Naive thymus-derived CD4-positive, alpha-beta T cell (primary cell): ENCODE data around the gene MAP3K13. TPM values are rescaled to one million over a fixed set of nuclear protein-coding genes. Genes with fewer than 3 reads are reported as not detected.
"Not testable (repeated sequence)": the region's sequence is repeated elsewhere in the genome, so short reads cannot be mapped to it uniquely, and the experiment has no call there.

Experiments
- ATAC-seq: fragments of 150-1000 bp; cut with Tn5 transposase; 2 replicates; pipeline ENCODE4 v1.10.0; 2021; ENCODE audit warnings: mild to moderate bottlenecking, moderate library complexity
- CTCF ChIA-PET: fragments of 350-600 bp; sonication (Branson Sonifier 250); formaldehyde crosslinking; loops from one replicate; lab custom pipeline; 2021; ENCODE audit warnings: antibody characterized with exemption; lab: Charles Lee
- POLR2A ChIA-PET: fragments of 350-600 bp; sonication (Branson Sonifier 250); formaldehyde crosslinking; loops from one replicate; lab custom pipeline; 2021; ENCODE audit warnings: antibody characterized with exemption, inconsistent platforms; lab: Charles Lee
- DNase-seq, 9 donors: peaks; one replicate each; pipeline versions ENCODE4 v3.0.0 to v3.0.0-alpha.2; 2020 to 2022; ENCODE audit warnings: mixed read lengths in 1 of 9
- H3K27ac ChIP-seq: one replicate; pipeline ENCODE4 v1.7.0; 2013; ENCODE audit warnings: mild to moderate bottlenecking, low read depth, low read length, moderate library complexity
- H3K27me3 ChIP-seq, 2 donors: one replicate each; pipeline ENCODE4 v1.7.0; 2013; ENCODE audit warnings: low read length in 2 of 2, mild to moderate bottlenecking in 2 of 2, moderate library complexity in 2 of 2; ENCODE audit not compliant: control insufficient read depth in 2 of 2, insufficient read depth in 2 of 2
- H3K36me3 ChIP-seq, 3 experiments: 1 replicate in 2 of 3; 2 replicates in 1 of 3; pipeline ENCODE4 v1.7.0; 2013; ENCODE audit warnings: low read length in 3 of 3, mild to moderate bottlenecking in 3 of 3, moderate library complexity in 1 of 3; ENCODE audit not compliant: insufficient read depth in 3 of 3, control insufficient read depth in 2 of 3
- H3K4me1 ChIP-seq, 2 donors: one replicate each; pipeline ENCODE4 v1.7.0; 2013; ENCODE audit warnings: low read length in 2 of 2, mild to moderate bottlenecking in 2 of 2, moderate library complexity in 1 of 2; ENCODE audit not compliant: control insufficient read depth in 2 of 2, insufficient read depth in 2 of 2
- H3K4me3 ChIP-seq: 2 replicates; pipeline ENCODE4 v1.7.0; 2013; ENCODE audit warnings: mild to moderate bottlenecking, low read length
- H3K9me3 ChIP-seq, 3 experiments: 1 replicate in 2 of 3; 2 replicates in 1 of 3; pipeline ENCODE4 v1.7.0; 2013; ENCODE audit warnings: low read length in 3 of 3; ENCODE audit not compliant: control insufficient read depth in 2 of 3
- H3K27ac Mint-ChIP-seq, 9 donors: one replicate each; pipeline ENCODE4 v1.8.0; 2020 to 2022; ENCODE audit warnings: mixed read lengths in 9 of 9, mild to moderate bottlenecking in 8 of 9, moderate library complexity in 5 of 9, inconsistent platforms in 2 of 9
- H3K27me3 Mint-ChIP-seq, 5 donors: one replicate each; pipeline ENCODE4 v1.8.0; 2021 to 2022; ENCODE audit warnings: mixed read lengths in 5 of 5, mild to moderate bottlenecking in 1 of 5
- H3K36me3 Mint-ChIP-seq, 5 donors: one replicate each; pipeline ENCODE4 v1.8.0; 2020 to 2022; ENCODE audit warnings: mixed read lengths in 5 of 5, mild to moderate bottlenecking in 3 of 5, inconsistent platforms in 1 of 5
- H3K4me1 Mint-ChIP-seq, 7 donors: one replicate each; pipeline ENCODE4 v1.8.0; 2020 to 2022; ENCODE audit warnings: mixed read lengths in 7 of 7, mild to moderate bottlenecking in 3 of 7, inconsistent platforms in 1 of 7
- H3K4me3 Mint-ChIP-seq, 10 donors: one replicate each; pipeline ENCODE4 v1.8.0; 2020 to 2022; ENCODE audit warnings: mild to moderate bottlenecking in 10 of 10, mixed read lengths in 10 of 10, moderate library complexity in 6 of 10, inconsistent platforms in 2 of 10
- H3K9me3 Mint-ChIP-seq, 11 donors: one replicate each; pipeline ENCODE4 v1.8.0; 2020 to 2022; ENCODE audit warnings: mixed read lengths in 11 of 11, mild to moderate bottlenecking in 4 of 11, inconsistent platforms in 1 of 11, moderate library complexity in 1 of 11
- intact Hi-C, 2 donors: fragments of 100-400 bp; cut with micrococcal nuclease; formaldehyde crosslinking; loops; one replicate each; pipeline ENCODE4 v1.15.1; 2023
- polyA plus RNA-seq, 2 donors: library from polyadenylated mRNA; unstranded; fragments of 300-500 nt; fragmentation: Illumina TruSeq; gene quantifications; one replicate each; pipeline ENCODE4 v1.2.3, GENCODE V29; 2021
- total RNA-seq, 6 experiments: library from RNA in 5 of 6; stranded (reverse) in 5 of 6; gene quantifications; 1 replicate in 5 of 6; 2 replicates in 1 of 6; pipeline ENCODE4 v1.2.3 and lab custom pipeline; 2021 to 2026

The MAP3K13 gene
- total and polyA plus RNA-seq, 7 experiments from 2014 or later, result 6.2 to 53.8 (median 9.4) TPM

DNA sequence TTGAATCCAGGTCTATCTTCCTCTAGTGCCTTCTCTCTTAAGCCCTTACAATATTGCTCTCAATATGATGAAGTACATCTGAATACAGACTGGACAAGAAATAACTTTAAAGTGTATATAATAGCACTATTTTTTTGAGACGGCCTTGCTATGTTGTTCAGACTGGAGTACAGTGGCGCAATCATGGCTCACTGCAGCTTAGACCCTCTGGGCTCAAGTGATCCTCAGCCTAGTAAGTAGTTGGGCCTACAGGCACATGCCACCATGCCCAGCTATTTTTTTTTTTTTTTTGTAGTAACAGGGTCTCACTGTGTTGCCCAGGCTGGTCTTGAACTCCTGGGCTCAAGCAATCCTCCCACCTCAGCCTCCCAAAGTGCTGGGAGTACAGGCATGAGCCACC, 53.6 kb downstream of the MAP3K13 start:
- no peak overlapping the region for H3K4me3 ChIP-seq
- H3K36me3 ChIP-seq, result no peaks in the 10 kb centered on the region
- CTCF ChIA-PET, result no interaction called here
- no peak overlapping the region for H3K27ac ChIP-seq
- DNase-seq, result no peak
- Mint-ChIP-seq H3K36me3 (no peaks in the 10 kb centered on the region), H3K4me3 (no peak overlapping the region), H3K4me1 (peaks cover 0 to 3% (median 0%) of the 10 kb centered on the region in 7 donors), H3K27ac (no peak overlapping the region), H3K27me3 (peaks cover 0 to 10% (median 3%) of the 10 kb centered on the region in 5 donors), H3K9me3 (no peaks in the 10 kb centered on the region)
- intact Hi-C loops, result no loop called here
- POLR2A ChIA-PET, result no interaction called here
- no peaks in the 10 kb centered on the region for H3K9me3 ChIP-seq
- no peaks in the 10 kb centered on the region for H3K4me1 ChIP-seq
- no peaks in the 10 kb centered on the region for H3K27me3 ChIP-seq
- ATAC-seq, result no peak

DNA sequence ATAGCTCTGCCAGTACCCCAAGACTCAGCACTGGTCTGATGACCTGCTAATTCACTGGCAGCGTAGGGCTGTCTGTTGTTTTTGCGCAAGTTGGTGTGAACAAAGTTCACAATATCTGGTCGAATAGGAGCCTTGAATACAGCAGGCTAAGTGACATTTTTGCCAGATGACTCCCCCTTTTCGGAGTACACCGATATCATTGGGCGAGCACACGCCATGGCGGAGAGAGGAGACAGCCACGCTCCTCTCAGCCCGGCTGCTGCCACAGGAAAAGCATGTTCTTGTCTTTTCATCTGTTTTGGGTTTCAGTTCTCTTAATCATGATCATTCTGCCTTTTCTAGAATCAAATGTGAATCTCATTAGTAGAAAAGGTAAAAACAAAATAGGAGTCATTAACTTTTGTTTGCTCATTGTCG, 55.6 kb downstream of the MAP3K13 start:
- H3K36me3 Mint-ChIP-seq, H3K36me3 ChIP-seq, H3K27ac ChIP-seq, intact Hi-C loops, H3K4me3 Mint-ChIP-seq, H3K4me1 ChIP-seq, H3K27ac Mint-ChIP-seq, POLR2A ChIA-PET, H3K9me3 Mint-ChIP-seq, H3K4me1 Mint-ChIP-seq, ATAC-seq, H3K27me3 ChIP-seq, CTCF ChIA-PET, H3K4me3 ChIP-seq, DNase-seq, H3K9me3 ChIP-seq: not testable (repeated sequence)
- H3K27me3 Mint-ChIP-seq, result peaks cover 0 to 18% (median 3%) of the 10 kb centered on the region in 5 donors

DNA sequence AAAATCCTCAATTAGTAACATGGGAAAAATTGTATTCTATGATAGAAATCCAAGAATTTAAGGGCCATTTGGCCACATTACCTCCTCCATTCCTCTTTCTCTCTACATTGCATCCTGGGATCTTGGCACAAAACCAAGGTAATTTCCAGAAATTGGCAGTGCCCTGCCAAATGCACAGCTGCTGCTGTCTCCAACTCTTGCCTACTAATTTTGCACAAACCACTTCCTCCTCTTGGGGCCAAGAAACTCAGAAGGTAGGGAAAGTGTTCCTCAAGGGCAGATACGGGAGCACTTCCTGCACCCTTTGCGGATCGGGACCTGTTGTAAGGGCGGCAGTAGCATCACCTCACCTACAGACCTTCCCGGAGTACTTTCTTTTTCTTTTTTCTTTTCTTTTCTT, 57.8 kb downstream of the MAP3K13 start:
- ATAC-seq, result no peak
- H3K27ac ChIP-seq, result no peak overlapping the region
- H3K9me3 ChIP-seq, result no peaks in the 10 kb centered on the region
- CTCF ChIA-PET, result no interaction called here
- no peaks in the 10 kb centered on the region for H3K36me3 ChIP-seq
- peaks cover 0 to 7% (median 0%) of the 10 kb centered on the region in 7 donors for H3K4me1 Mint-ChIP-seq
- no peak overlapping the region for H3K4me3 Mint-ChIP-seq
- H3K4me1 ChIP-seq, result no peaks in the 10 kb centered on the region
- no peak for DNase-seq
- H3K27me3 Mint-ChIP-seq, result peaks cover 0 to 18% (median 12%) of the 10 kb centered on the region in 5 donors
- H3K9me3 Mint-ChIP-seq, result no peaks in the 10 kb centered on the region
- H3K4me3 ChIP-seq, result no peak overlapping the region
- H3K27me3 ChIP-seq, result no peaks in the 10 kb centered on the region
- no peaks in the 10 kb centered on the region for H3K36me3 Mint-ChIP-seq
- POLR2A ChIA-PET, result no interaction called here
- intact Hi-C loops, result no loop called here
- no peak overlapping the region for H3K27ac Mint-ChIP-seq

DNA sequence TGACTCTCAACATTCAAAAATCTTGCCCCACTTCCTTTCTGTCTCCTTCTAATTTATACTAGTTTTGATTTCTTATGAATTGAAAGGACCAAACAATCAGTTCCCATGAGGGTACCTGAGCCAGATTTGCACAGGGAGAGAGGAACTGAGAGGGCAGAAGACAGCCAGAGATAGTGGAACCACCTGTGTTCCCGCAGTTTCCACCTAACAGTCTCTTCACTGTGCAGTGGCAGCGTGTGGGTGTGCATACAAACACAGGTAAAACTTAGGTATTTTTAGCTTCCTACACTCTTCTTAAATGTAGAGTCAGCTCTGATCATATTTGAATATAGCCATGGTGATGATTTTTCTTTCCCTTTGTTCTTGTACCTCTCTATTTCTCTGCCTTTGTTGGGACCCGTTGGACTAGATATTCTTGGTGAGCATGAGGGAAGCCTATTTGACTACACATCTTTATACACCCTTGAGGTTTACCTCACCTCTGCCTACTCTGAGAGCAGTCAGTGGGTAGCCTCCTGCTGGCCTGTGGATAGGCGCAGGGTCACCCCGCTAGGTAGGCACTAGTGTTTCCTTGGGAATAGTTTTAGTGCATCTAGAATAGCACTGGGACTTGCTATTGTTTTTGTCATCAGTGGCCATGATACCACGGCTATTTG, 58.8 kb downstream of the MAP3K13 start:
- POLR2A ChIA-PET, result no interaction called here
- Histone ChIP-seq H3K4me3 (no peak overlapping the region), H3K9me3 (no peaks in the 10 kb centered on the region), H3K36me3 (no peaks in the 10 kb centered on the region), H3K27me3 (no peaks in the 10 kb centered on the region), H3K27ac (no peak overlapping the region), H3K4me1 (no peaks in the 10 kb centered on the region)
- H3K4me3 Mint-ChIP-seq, result no peak overlapping the region
- H3K27me3 Mint-ChIP-seq, result peaks cover 0 to 18% (median 14%) of the 10 kb centered on the region in 5 donors
- DNase-seq (no peak), ATAC-seq (no peak)
- intact Hi-C loops, result no loop called here
- CTCF ChIA-PET, result no interaction called here
- H3K36me3 Mint-ChIP-seq, result no peaks in the 10 kb centered on the region
- H3K27ac Mint-ChIP-seq, result no peak overlapping the region
- H3K9me3 Mint-ChIP-seq, result no peaks in the 10 kb centered on the region
- H3K4me1 Mint-ChIP-seq, result peaks cover 0 to 7% (median 0%) of the 10 kb centered on the region in 7 donors

DNA sequence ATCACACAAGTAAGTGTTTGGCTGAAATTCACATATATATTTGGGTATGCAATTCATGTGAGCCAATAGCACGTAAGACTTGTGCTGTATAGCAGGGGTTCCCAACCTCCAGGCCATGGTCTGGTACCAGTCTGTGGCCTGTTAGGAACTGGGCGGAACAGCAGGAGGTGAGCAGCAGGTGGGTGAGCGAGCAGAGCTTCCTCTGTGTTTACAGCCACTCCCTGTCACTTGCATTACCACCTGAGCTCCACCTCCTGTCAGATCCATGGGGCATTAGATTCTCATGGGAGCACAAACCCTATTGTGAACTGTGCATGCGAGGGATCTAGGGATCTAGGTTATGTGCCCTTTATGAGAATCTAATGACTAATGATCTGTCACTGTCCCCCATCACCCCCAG, 59.7 kb downstream of the MAP3K13 start:
- H3K27ac Mint-ChIP-seq, result no peak overlapping the region
- Histone ChIP-seq H3K36me3 (no peaks in the 10 kb centered on the region), H3K4me1 (no peaks in the 10 kb centered on the region), H3K9me3 (no peaks in the 10 kb centered on the region), H3K27ac (no peak overlapping the region), H3K27me3 (no peaks in the 10 kb centered on the region), H3K4me3 (no peak overlapping the region)
- ATAC-seq (no peak), DNase-seq (no peak)
- H3K36me3 Mint-ChIP-seq, result no peaks in the 10 kb centered on the region
- ChIA-PET CTCF (no interaction called here), POLR2A (no interaction called here)
- H3K4me1 Mint-ChIP-seq, result peaks cover 0 to 7% (median 0%) of the 10 kb centered on the region in 7 donors
- intact Hi-C loops, result no loop called here
- no peaks in the 10 kb centered on the region for H3K9me3 Mint-ChIP-seq
- H3K27me3 Mint-ChIP-seq, result peaks cover 0 to 18% (median 15%) of the 10 kb centered on the region in 5 donors
- no peak overlapping the region for H3K4me3 Mint-ChIP-seq

DNA sequence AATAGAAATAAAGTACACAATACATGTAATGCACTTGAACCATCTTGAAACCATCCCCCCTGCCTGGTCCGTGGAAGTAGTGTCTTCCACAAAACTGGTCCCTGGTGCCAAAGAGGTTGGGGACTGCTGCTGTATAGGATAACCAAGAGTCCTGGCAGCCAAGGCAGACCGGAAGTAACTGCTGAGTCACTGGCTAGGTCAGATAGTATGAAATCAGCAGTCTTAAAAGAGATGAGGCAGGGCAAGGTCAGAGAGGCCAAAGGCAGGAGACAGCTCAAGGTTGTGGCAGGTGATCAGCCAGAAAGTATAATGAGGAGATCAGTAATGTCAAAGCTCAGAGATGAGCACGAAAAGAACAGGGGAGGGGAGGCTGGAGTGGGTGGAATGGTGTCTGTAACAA, 60.2 kb downstream of the MAP3K13 start:
- Histone ChIP-seq H3K9me3 (no peaks in the 10 kb centered on the region), H3K4me1 (no peaks in the 10 kb centered on the region), H3K27ac (no peak overlapping the region), H3K4me3 (no peak overlapping the region), H3K27me3 (no peaks in the 10 kb centered on the region), H3K36me3 (no peaks in the 10 kb centered on the region)
- H3K4me1 Mint-ChIP-seq, result peaks cover 0 to 7% (median 0%) of the 10 kb centered on the region in 7 donors
- no peaks in the 10 kb centered on the region for H3K9me3 Mint-ChIP-seq
- no peaks in the 10 kb centered on the region for H3K36me3 Mint-ChIP-seq
- intact Hi-C loops, result no loop called here
- no peak for ATAC-seq
- ChIA-PET CTCF (no interaction called here), POLR2A (no interaction called here)
- H3K27me3 Mint-ChIP-seq, result peaks cover 0 to 18% (median 15%) of the 10 kb centered on the region in 5 donors
- DNase-seq, result no peak
- H3K4me3 Mint-ChIP-seq, result no peak overlapping the region
- H3K27ac Mint-ChIP-seq, result no peak overlapping the region

DNA sequence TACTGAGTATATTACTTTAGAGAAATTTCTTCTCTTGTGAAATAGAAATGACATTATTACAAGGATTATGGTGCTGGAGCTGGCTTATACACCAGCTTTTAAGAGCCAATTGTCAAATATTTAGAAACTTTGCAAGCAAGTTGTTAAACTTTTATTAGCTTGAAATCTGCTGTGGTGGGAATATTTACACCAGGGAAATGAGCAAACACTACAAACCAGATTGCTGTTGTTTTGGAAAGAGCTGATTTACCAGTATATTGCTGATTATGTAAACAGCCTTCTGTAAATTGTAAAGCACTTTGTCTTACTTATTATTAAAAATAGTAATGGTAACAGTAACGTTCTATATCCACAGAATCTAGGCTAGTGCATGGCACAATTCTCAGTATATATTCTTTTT, 61.5 kb downstream of the MAP3K13 start:
- no peak overlapping the region for H3K4me3 Mint-ChIP-seq
- no peak overlapping the region for H3K27ac Mint-ChIP-seq
- no peaks in the 10 kb centered on the region for H3K36me3 Mint-ChIP-seq
- ChIA-PET POLR2A (no interaction called here), CTCF (interaction anchor here (0.6 kb wide), 1 partner anchor 248 kb away, joined by 3 read pairs; no protein-coding TSS in a partner anchor)
- intact Hi-C loops, result no loop called here
- no peaks in the 10 kb centered on the region for H3K4me1 ChIP-seq
- H3K36me3 ChIP-seq, result no peaks in the 10 kb centered on the region
- no peaks in the 10 kb centered on the region for H3K9me3 Mint-ChIP-seq
- H3K4me3 ChIP-seq, result no peak overlapping the region
- peaks cover 0 to 18% (median 15%) of the 10 kb centered on the region in 5 donors for H3K27me3 Mint-ChIP-seq
- no peak overlapping the region for H3K27ac ChIP-seq
- H3K4me1 Mint-ChIP-seq, result peaks cover 0 to 7% (median 0%) of the 10 kb centered on the region in 7 donors
- H3K9me3 ChIP-seq, result no peaks in the 10 kb centered on the region
- no peaks in the 10 kb centered on the region for H3K27me3 ChIP-seq
- DNase-seq, result no peak
- ATAC-seq, result no peak
